ENCODE results near the gene ALDH1A3. TPM values are rescaled to one million over a fixed set of nuclear protein-coding genes. Genes with fewer than 3 reads are reported as not detected.

Gene ALDH1A3
- total and polyA plus RNA-seq, 4 donors = 4.5 to 19.0 (median 6.7) TPM

- DNase-seq (no peak), ATAC-seq (ENCODE audit: low FRiP score) (no peak)
- Histone ChIP-seq H3K9me3 (ENCODE audit: control insufficient read depth, low read length) (no peaks in the 10 kb centered on the region), H3K4me3 (ENCODE audit: low read length in 2 of 2) (no peak overlapping the region), H3K27ac (ENCODE audit: low read depth in 1 of 2, low read length in 2 of 2) (no peak overlapping the region), H3K4me1 (ENCODE audit: control insufficient read depth in 1 of 2, insufficient read depth in 2 of 2, low read length in 2 of 2) (no peaks in the 10 kb centered on the region), H3K27me3 (ENCODE audit: control insufficient read depth in 1 of 2, insufficient read depth in 2 of 2, low read length in 1 of 2) (no peaks in the 10 kb centered on the region), H3K36me3 (ENCODE audit: control insufficient read depth in 1 of 2, insufficient read depth in 2 of 2, low read length in 1 of 2) (peaks cover 0 to 2% of the 10 kb centered on the region in 2 donors)
- 70 to 78% methylated on average over 10 of the region's 10 CpGs for WGBS, 2 donors
- intact Hi-C loops (cut with DNase I) = no loop called here
These were observed 63.2 kb downstream of the ALDH1A3 start for GRCh38 chr15:100942656-100943425.

- Histone ChIP-seq H3K27me3 (ENCODE audit: control insufficient read depth in 1 of 2, insufficient read depth in 2 of 2, low read length in 1 of 2) (no peaks in the 10 kb centered on the region), H3K9me3 (ENCODE audit: control insufficient read depth, low read length) (no peaks in the 10 kb centered on the region), H3K36me3 (ENCODE audit: control insufficient read depth in 1 of 2, insufficient read depth in 2 of 2, low read length in 1 of 2) (peaks cover 0 to 2% of the 10 kb centered on the region in 2 donors), H3K27ac (ENCODE audit: low read depth in 1 of 2, low read length in 2 of 2) (no peak overlapping the region), H3K4me1 (ENCODE audit: control insufficient read depth in 1 of 2, insufficient read depth in 2 of 2, low read length in 2 of 2) (no peaks in the 10 kb centered on the region), H3K4me3 (ENCODE audit: low read length in 2 of 2) (no peak overlapping the region)
- 82 to 84% methylated on average over 7 of the region's 7 CpGs for WGBS, 2 donors
- DNase-seq (no peak), ATAC-seq (ENCODE audit: low FRiP score) (no peak)
- intact Hi-C loops (cut with DNase I) = no loop called here
These were observed 64.7 kb downstream of the ALDH1A3 start for GRCh38 chr15:100944244-100944895.

- WGBS, 2 donors = 83 to 90% methylated on average over 6 of the region's 6 CpGs
These were observed 65.4 kb downstream of the ALDH1A3 start for GRCh38 chr15:100944986-100945385.

GRCh38 chr15:100947760-100948429, 68.3 kb downstream of the ALDH1A3 start:
- no peaks in the 10 kb centered on the region for H3K27me3 ChIP-seq (ENCODE audit: control insufficient read depth in 1 of 2, insufficient read depth in 2 of 2, low read length in 1 of 2)
- ATAC-seq (ENCODE audit: low FRiP score) = no peak
- no peak overlapping the region for H3K27ac ChIP-seq (ENCODE audit: low read depth in 1 of 2, low read length in 2 of 2)
- DNase-seq = no peak
- peaks cover 0 to 2% of the 10 kb centered on the region in 2 donors for H3K36me3 ChIP-seq (ENCODE audit: control insufficient read depth in 1 of 2, insufficient read depth in 2 of 2, low read length in 1 of 2)
- H3K4me1 ChIP-seq (ENCODE audit: control insufficient read depth in 1 of 2, insufficient read depth in 2 of 2, low read length in 2 of 2) = no peaks in the 10 kb centered on the region
- WGBS, 2 donors = 43 to 63% methylated on average over 10 of the region's 10 CpGs
- no peaks in the 10 kb centered on the region for H3K9me3 ChIP-seq (ENCODE audit: control insufficient read depth, low read length)
- H3K4me3 ChIP-seq (ENCODE audit: low read length in 2 of 2) = no peak overlapping the region
- intact Hi-C loops (cut with DNase I) = no loop called here

More at GRCh38 chr15:100944986-100945385, 65.4 kb downstream of the ALDH1A3 start:
- intact Hi-C loops (cut with DNase I) = no loop called here
- Histone ChIP-seq H3K4me1 (ENCODE audit: control insufficient read depth in 1 of 2, insufficient read depth in 2 of 2, low read length in 2 of 2) (no peaks in the 10 kb centered on the region), H3K27me3 (ENCODE audit: control insufficient read depth in 1 of 2, insufficient read depth in 2 of 2, low read length in 1 of 2) (no peaks in the 10 kb centered on the region), H3K36me3 (ENCODE audit: control insufficient read depth in 1 of 2, insufficient read depth in 2 of 2, low read length in 1 of 2) (peaks cover 0 to 2% of the 10 kb centered on the region in 2 donors), H3K9me3 (ENCODE audit: control insufficient read depth, low read length) (no peaks in the 10 kb centered on the region), H3K27ac (ENCODE audit: low read depth in 1 of 2, low read length in 2 of 2) (no peak overlapping the region), H3K4me3 (ENCODE audit: low read length in 2 of 2) (no peak overlapping the region)
- ATAC-seq (ENCODE audit: low FRiP score) = no peak
- DNase-seq = no peak

GRCh38 chr15:100948430-100948762, 68.8 kb downstream of the ALDH1A3 start:
- 75 to 85% methylated on average over 3 of the region's 3 CpGs for WGBS, 2 donors
- H3K4me1 ChIP-seq (ENCODE audit: control insufficient read depth in 1 of 2, insufficient read depth in 2 of 2, low read length in 2 of 2) = no peaks in the 10 kb centered on the region
- intact Hi-C loops (cut with DNase I) = no loop called here
- H3K36me3 ChIP-seq (ENCODE audit: control insufficient read depth in 1 of 2, insufficient read depth in 2 of 2, low read length in 1 of 2) = peaks cover 0 to 2% of the 10 kb centered on the region in 2 donors
- H3K9me3 ChIP-seq (ENCODE audit: control insufficient read depth, low read length) = no peaks in the 10 kb centered on the region
- no peaks in the 10 kb centered on the region for H3K27me3 ChIP-seq (ENCODE audit: control insufficient read depth in 1 of 2, insufficient read depth in 2 of 2, low read length in 1 of 2)
- ATAC-seq (ENCODE audit: low FRiP score) = no peak
- no peak overlapping the region for H3K4me3 ChIP-seq (ENCODE audit: low read length in 2 of 2)
- DNase-seq = no peak
- no peak overlapping the region for H3K27ac ChIP-seq (ENCODE audit: low read depth in 1 of 2, low read length in 2 of 2)

GRCh38 chr15:100949691-100950090, 70.1 kb downstream of the ALDH1A3 start:
- Histone ChIP-seq H3K4me1 (ENCODE audit: control insufficient read depth in 1 of 2, insufficient read depth in 2 of 2, low read length in 2 of 2) (no peaks in the 10 kb centered on the region), H3K36me3 (ENCODE audit: control insufficient read depth in 1 of 2, insufficient read depth in 2 of 2, low read length in 1 of 2) (no peaks in the 10 kb centered on the region), H3K27me3 (ENCODE audit: control insufficient read depth in 1 of 2, insufficient read depth in 2 of 2, low read length in 1 of 2) (no peaks in the 10 kb centered on the region), H3K4me3 (ENCODE audit: low read length in 2 of 2) (no peak overlapping the region), H3K9me3 (ENCODE audit: control insufficient read depth, low read length) (no peaks in the 10 kb centered on the region), H3K27ac (ENCODE audit: low read depth in 1 of 2, low read length in 2 of 2) (no peak overlapping the region)
- no peak for ATAC-seq (ENCODE audit: low FRiP score)
- WGBS, 2 donors = 98 to 99% methylated on average over 1 of the region's 1 CpG
- no peak for DNase-seq
- intact Hi-C loops (cut with DNase I) = no loop called here

- no peak for DNase-seq
- WGBS, 2 donors = 90 to 92% methylated on average over 5 of the region's 5 CpGs
- intact Hi-C loops (cut with DNase I) = no loop called here
- Histone ChIP-seq H3K4me1 (ENCODE audit: control insufficient read depth in 1 of 2, insufficient read depth in 2 of 2, low read length in 2 of 2) (no peaks in the 10 kb centered on the region), H3K9me3 (ENCODE audit: control insufficient read depth, low read length) (no peaks in the 10 kb centered on the region), H3K4me3 (ENCODE audit: low read length in 2 of 2) (no peak overlapping the region), H3K27ac (ENCODE audit: low read depth in 1 of 2, low read length in 2 of 2) (no peak overlapping the region), H3K36me3 (ENCODE audit: control insufficient read depth in 1 of 2, insufficient read depth in 2 of 2, low read length in 1 of 2) (no peaks in the 10 kb centered on the region), H3K27me3 (ENCODE audit: control insufficient read depth in 1 of 2, insufficient read depth in 2 of 2, low read length in 1 of 2) (no peaks in the 10 kb centered on the region)
- ATAC-seq (ENCODE audit: low FRiP score) = no peak
These were observed 72.3 kb downstream of the ALDH1A3 start for GRCh38 chr15:100951965-100952364.

GRCh38 chr15:100952566-100952965, 72.9 kb downstream of the ALDH1A3 start:
- intact Hi-C loops (cut with DNase I) = no loop called here
- WGBS, 2 donors = 82 to 87% methylated on average over 3 of the region's 3 CpGs
- H3K36me3 ChIP-seq (ENCODE audit: control insufficient read depth in 1 of 2, insufficient read depth in 2 of 2, low read length in 1 of 2) = no peaks in the 10 kb centered on the region

More at GRCh38 chr15:100952566-100952965, 72.9 kb downstream of the ALDH1A3 start:
- no peak overlapping the region for H3K27ac ChIP-seq (ENCODE audit: low read depth in 1 of 2, low read length in 2 of 2)
- H3K27me3 ChIP-seq (ENCODE audit: control insufficient read depth in 1 of 2, insufficient read depth in 2 of 2, low read length in 1 of 2) = no peaks in the 10 kb centered on the region
- DNase-seq = no peak
- ATAC-seq (ENCODE audit: low FRiP score) = no peak
- H3K4me1 ChIP-seq (ENCODE audit: control insufficient read depth in 1 of 2, insufficient read depth in 2 of 2, low read length in 2 of 2) = no peaks in the 10 kb centered on the region
- H3K9me3 ChIP-seq (ENCODE audit: control insufficient read depth, low read length) = no peaks in the 10 kb centered on the region
- H3K4me3 ChIP-seq (ENCODE audit: low read length in 2 of 2) = no peak overlapping the region

Data from aorta (tissue), 5 donors.